ENCODE measurements around the gene NR6A1.

The NR6A1 gene

GRCh38 chr9:124663046-124663961 is 107.8 kb downstream of the NR6A1 start:
- in situ Hi-C loops (cut with MboI; ENCODE audit: low sequenced_read_pairs) = no loop called here
- H3K9me3 ChIP-seq = no peaks in the 10 kb centered on the region
- no peaks in the 10 kb centered on the region for H3K36me3 ChIP-seq (replicated peaks)
- H3K27me3 ChIP-seq (ENCODE audit: low read depth) = no peaks in the 10 kb centered on the region
- DNase-seq (ENCODE audit: low spot score in 2 of 2) = no peak
- no peak overlapping the region for H3K4me3 ChIP-seq
- peaks cover 12% of the 10 kb centered on the region for H3K4me1 ChIP-seq

- Histone ChIP-seq H3K27me3 (ENCODE audit: low read depth) (no peaks in the 10 kb centered on the region), H3K9me3 (no peaks in the 10 kb centered on the region), H3K36me3 (replicated peaks) (no peaks in the 10 kb centered on the region), H3K4me3 (no peak overlapping the region), H3K4me1 (peaks cover 16% of the 10 kb centered on the region)
- DNase-seq (ENCODE audit: low spot score in 2 of 2) = no peak
- in situ Hi-C loops (cut with MboI; ENCODE audit: low sequenced_read_pairs) = no loop called here
Measured at GRCh38 chr9:124662561-124662960, 108.5 kb downstream of the NR6A1 start.

GRCh38 chr9:124661271-124661670 is 109.8 kb downstream of the NR6A1 start:
- Histone ChIP-seq H3K9me3 (no peaks in the 10 kb centered on the region), H3K4me1 (peaks cover 16% of the 10 kb centered on the region), H3K36me3 (replicated peaks) (no peaks in the 10 kb centered on the region), H3K4me3 (no peak overlapping the region), H3K27me3 (ENCODE audit: low read depth) (no peaks in the 10 kb centered on the region)
- in situ Hi-C loops (cut with MboI; ENCODE audit: low sequenced_read_pairs) = no loop called here
- DNase-seq (ENCODE audit: low spot score in 2 of 2) = no peak

- in situ Hi-C loops (cut with MboI; ENCODE audit: low sequenced_read_pairs) = no loop called here
- Histone ChIP-seq H3K4me1 (peaks cover 16% of the 10 kb centered on the region), H3K9me3 (no peaks in the 10 kb centered on the region), H3K36me3 (replicated peaks) (no peaks in the 10 kb centered on the region), H3K27me3 (ENCODE audit: low read depth) (no peaks in the 10 kb centered on the region), H3K4me3 (peak overlapping the region; percentile 45)
- peak; percentile 87 to 96 for DNase-seq (ENCODE audit: low spot score in 2 of 2)
Measured at GRCh38 chr9:124660341-124660801, 110.7 kb downstream of the NR6A1 start.

GRCh38 chr9:124659099-124659659 is 111.9 kb downstream of the NR6A1 start:
- H3K27me3 ChIP-seq (ENCODE audit: low read depth) = no peaks in the 10 kb centered on the region
- DNase-seq (ENCODE audit: low spot score in 2 of 2) = peak; percentile 92
- no peaks in the 10 kb centered on the region for H3K36me3 ChIP-seq (replicated peaks)
- peak overlapping the region; percentile 45 for H3K4me3 ChIP-seq
- peaks cover 16% of the 10 kb centered on the region for H3K4me1 ChIP-seq
- H3K9me3 ChIP-seq = no peaks in the 10 kb centered on the region
- in situ Hi-C loops (cut with MboI; ENCODE audit: low sequenced_read_pairs) = no loop called here

GRCh38 chr9:124658165-124659017 is 112.7 kb downstream of the NR6A1 start:
- H3K36me3 ChIP-seq (replicated peaks) = no peaks in the 10 kb centered on the region
- H3K4me1 ChIP-seq = peaks cover 16% of the 10 kb centered on the region
- DNase-seq (ENCODE audit: low spot score in 2 of 2) = peak; percentile 89 to 98
- in situ Hi-C loops (cut with MboI; ENCODE audit: low sequenced_read_pairs) = no loop called here
- H3K9me3 ChIP-seq = no peaks in the 10 kb centered on the region
- H3K27me3 ChIP-seq (ENCODE audit: low read depth) = no peaks in the 10 kb centered on the region
- H3K4me3 ChIP-seq = peak overlapping the region; percentile 45

- Histone ChIP-seq H3K9me3 (no peaks in the 10 kb centered on the region), H3K36me3 (replicated peaks) (no peaks in the 10 kb centered on the region), H3K27me3 (ENCODE audit: low read depth) (no peaks in the 10 kb centered on the region), H3K4me1 (peaks cover 16% of the 10 kb centered on the region), H3K4me3 (no peak overlapping the region)
- no peak for DNase-seq (ENCODE audit: low spot score in 2 of 2)
- in situ Hi-C loops (cut with MboI; ENCODE audit: low sequenced_read_pairs) = no loop called here
Measured at GRCh38 chr9:124657516-124657915, 113.6 kb downstream of the NR6A1 start.

GRCh38 chr9:124654431-124654830 is 116.7 kb downstream of the NR6A1 start:
- Histone ChIP-seq H3K9me3 (no peaks in the 10 kb centered on the region), H3K27me3 (ENCODE audit: low read depth) (no peaks in the 10 kb centered on the region), H3K4me3 (no peak overlapping the region), H3K36me3 (replicated peaks) (no peaks in the 10 kb centered on the region), H3K4me1 (peaks cover 4% of the 10 kb centered on the region)
- in situ Hi-C loops (cut with MboI; ENCODE audit: low sequenced_read_pairs) = no loop called here
- no peak for DNase-seq (ENCODE audit: low spot score in 2 of 2)

GRCh38 chr9:124652615-124653393 is 118.3 kb downstream of the NR6A1 start:
- DNase-seq (ENCODE audit: low spot score in 2 of 2) = no peak
- in situ Hi-C loops (cut with MboI; ENCODE audit: low sequenced_read_pairs) = no loop called here
- Histone ChIP-seq H3K36me3 (replicated peaks) (no peaks in the 10 kb centered on the region), H3K4me3 (no peak overlapping the region), H3K27me3 (ENCODE audit: low read depth) (no peaks in the 10 kb centered on the region), H3K9me3 (no peaks in the 10 kb centered on the region), H3K4me1 (peaks cover 4% of the 10 kb centered on the region)

- DNase-seq (ENCODE audit: low spot score in 2 of 2) = no peak
- no peaks in the 10 kb centered on the region for H3K27me3 ChIP-seq (ENCODE audit: low read depth)
- in situ Hi-C loops (cut with MboI; ENCODE audit: low sequenced_read_pairs) = no loop called here
Measured at GRCh38 chr9:124652203-124652602, 118.9 kb downstream of the NR6A1 start.

GRCh38 chr9:124645274-124645673 is 125.8 kb downstream of the NR6A1 start:
- in situ Hi-C loops (cut with MboI; ENCODE audit: low sequenced_read_pairs) = no loop called here

More at GRCh38 chr9:124652203-124652602, 118.9 kb downstream of the NR6A1 start:
- H3K36me3 ChIP-seq (replicated peaks) = no peaks in the 10 kb centered on the region
- peaks cover 2% of the 10 kb centered on the region; the same call in 1 of the 2 replicates for H3K4me1 ChIP-seq
- H3K4me3 ChIP-seq = no peak overlapping the region
- H3K9me3 ChIP-seq = no peaks in the 10 kb centered on the region

GRCh38 chr9:124639637-124640036 is 131.5 kb downstream of the NR6A1 start:
- H3K4me1 ChIP-seq = no peaks in the 10 kb centered on the region
- H3K27me3 ChIP-seq (ENCODE audit: low read depth) = no peaks in the 10 kb centered on the region
- H3K4me3 ChIP-seq = no peak overlapping the region
- no peaks in the 10 kb centered on the region for H3K36me3 ChIP-seq (replicated peaks)
- no peaks in the 10 kb centered on the region for H3K9me3 ChIP-seq
- no peak for DNase-seq (ENCODE audit: low spot score in 2 of 2)
- in situ Hi-C loops (cut with MboI; ENCODE audit: low sequenced_read_pairs) = no loop called here

More at GRCh38 chr9:124645274-124645673, 125.8 kb downstream of the NR6A1 start:
- Histone ChIP-seq H3K9me3 (no peaks in the 10 kb centered on the region), H3K36me3 (replicated peaks) (no peaks in the 10 kb centered on the region), H3K4me1 (peaks cover 2% of the 10 kb centered on the region; the same call in 1 of the 2 replicates), H3K4me3 (no peak overlapping the region), H3K27me3 (ENCODE audit: low read depth) (no peaks in the 10 kb centered on the region)
- no peak for DNase-seq (ENCODE audit: low spot score in 2 of 2)

- Histone ChIP-seq H3K27me3 (ENCODE audit: low read depth) (no peaks in the 10 kb centered on the region), H3K4me1 (peaks cover 8% of the 10 kb centered on the region), H3K4me3 (no peak overlapping the region), H3K9me3 (no peaks in the 10 kb centered on the region), H3K36me3 (replicated peaks) (no peaks in the 10 kb centered on the region)
- in situ Hi-C loops (cut with MboI; ENCODE audit: low sequenced_read_pairs) = no loop called here
- no peak for DNase-seq (ENCODE audit: low spot score in 2 of 2)
Measured at GRCh38 chr9:124635285-124635684, 135.8 kb downstream of the NR6A1 start.

Measured in HAP-1 (cell line).